Esophagus squamous epithelium (tissue), 5 donors: ENCODE data around the gene ADCY5. TPM values are rescaled to one million over a fixed set of nuclear protein-coding genes. Genes with fewer than 3 reads are reported as not detected.

ENCODE experiments used
- DNase-seq: peaks from one replicate; lab custom pipeline; 2025; lab: John Stamatoyannopoulos, UW
- H3K27ac ChIP-seq, 4 donors: fragments of 200-600 bp; sonication (generic); one replicate each; pipeline ENCODE4 v1.5.1; 2016 to 2019; ENCODE audit warnings: mild to moderate bottlenecking in 1 of 4
- H3K27me3 ChIP-seq, 4 donors: fragments of 200-600 bp; sonication (generic); 1 replicate in 3 of 4; 2 replicates in 1 of 4; pipeline versions ENCODE4 v1.5.1 to v1.6.0; 2017 to 2021; ENCODE audit warnings: antibody characterized with exemption in 1 of 4
- H3K36me3 ChIP-seq, 3 donors: fragments of 200-600 bp; sonication (generic); one replicate each; pipeline ENCODE4 v1.5.1; 2016 to 2019
- H3K4me1 ChIP-seq, 3 donors: fragments of 200-600 bp; sonication (generic); one replicate each; pipeline ENCODE4 v1.5.1; 2017 to 2019
- H3K4me3 ChIP-seq, 4 donors: fragments of 200-600 bp; sonication (generic); 1 replicate in 3 of 4; 2 replicates in 1 of 4; pipeline ENCODE4 v1.5.1; 2016 to 2019; ENCODE audit warnings: mild to moderate bottlenecking in 2 of 4, moderate library complexity in 1 of 4
- H3K9me3 ChIP-seq, 3 donors: fragments of 200-600 bp; sonication (generic); one replicate each; pipeline ENCODE4 v1.5.1; 2016 to 2019
- POLR2A ChIP-seq, 4 donors: fragments of 450-650 bp; IDR thresholded peaks; one replicate each; pipeline ENCODE4 v1.6.1; 2017; ENCODE audit warnings: antibody characterized with exemption in 4 of 4, mild to moderate bottlenecking in 4 of 4, moderate library complexity in 3 of 4
- WGBS, 2 donors: methylation state at CpG; one replicate each; pipeline ENCODE4 v1.1.5; 2018; 5-methylcytosine and 5-hydroxymethylcytosine counted together
- intact Hi-C: fragments of 100-400 bp; cut with DNase I; formaldehyde crosslinking; loops from one replicate; pipeline ENCODE4 v1.15.0; 2022
- total RNA-seq, 4 donors: library from RNA; depleted of rRNA; stranded (reverse); fragments of >200 nt; gene quantifications; one replicate each; pipeline ENCODE4 v1.1.0, GENCODE V29; 2016
- TF ChIP-seq, protein P1 (sequence below), 6 experiments: fragments of 450-650 bp in 4 of 6; fragments of 200-600 bp in 2 of 6; sonication (generic) in 2 of 6; IDR thresholded peaks; one replicate each; pipeline ENCODE4 v1.5.1; 2016 to 2019; ENCODE audit warnings: antibody characterized with exemption in 6 of 6, mild to moderate bottlenecking in 4 of 6, moderate library complexity in 4 of 6
- donor health status: DM: yes; HTN: yes; CAD: no.

Gene ADCY5
- total RNA-seq, 4 donors from 2014 or later, result 0.72 to 17.4 (median 5.3) TPM

GRCh38 chr3:123385499-123385898, 63.4 kb downstream of the ADCY5 start:
- H3K27ac ChIP-seq, result peak overlapping the region; percentile 39 to 86 (median 74)
- H3K4me3 ChIP-seq, result no peak overlapping the region
- TF ChIP-seq POLR2A (IDR thresholded peaks at IDR 0.05), result no peak
- TF ChIP-seq, protein P1, sequence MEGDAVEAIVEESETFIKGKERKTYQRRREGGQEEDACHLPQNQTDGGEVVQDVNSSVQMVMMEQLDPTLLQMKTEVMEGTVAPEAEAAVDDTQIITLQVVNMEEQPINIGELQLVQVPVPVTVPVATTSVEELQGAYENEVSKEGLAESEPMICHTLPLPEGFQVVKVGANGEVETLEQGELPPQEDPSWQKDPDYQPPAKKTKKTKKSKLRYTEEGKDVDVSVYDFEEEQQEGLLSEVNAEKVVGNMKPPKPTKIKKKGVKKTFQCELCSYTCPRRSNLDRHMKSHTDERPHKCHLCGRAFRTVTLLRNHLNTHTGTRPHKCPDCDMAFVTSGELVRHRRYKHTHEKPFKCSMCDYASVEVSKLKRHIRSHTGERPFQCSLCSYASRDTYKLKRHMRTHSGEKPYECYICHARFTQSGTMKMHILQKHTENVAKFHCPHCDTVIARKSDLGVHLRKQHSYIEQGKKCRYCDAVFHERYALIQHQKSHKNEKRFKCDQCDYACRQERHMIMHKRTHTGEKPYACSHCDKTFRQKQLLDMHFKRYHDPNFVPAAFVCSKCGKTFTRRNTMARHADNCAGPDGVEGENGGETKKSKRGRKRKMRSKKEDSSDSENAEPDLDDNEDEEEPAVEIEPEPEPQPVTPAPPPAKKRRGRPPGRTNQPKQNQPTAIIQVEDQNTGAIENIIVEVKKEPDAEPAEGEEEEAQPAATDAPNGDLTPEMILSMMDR (IDR thresholded peaks at IDR 0.05), result no peak
- no peaks in the 10 kb centered on the region for H3K9me3 ChIP-seq
- H3K36me3 ChIP-seq, result no peaks in the 10 kb centered on the region
- DNase-seq, result no peak
- intact Hi-C loops, result no loop called here
- no peaks in the 10 kb centered on the region for H3K27me3 ChIP-seq
- WGBS, 2 donors, result 77 to 79% methylated on average over 4 of the region's 4 CpGs
- peaks cover 0 to 71% (median 19%) of the 10 kb centered on the region in 3 donors for H3K4me1 ChIP-seq

- Histone ChIP-seq H3K27me3 (no peaks in the 10 kb centered on the region), H3K4me1 (peaks cover 0 to 68% (median 19%) of the 10 kb centered on the region in 3 donors), H3K4me3 (no peak overlapping the region), H3K27ac (peak overlapping the region; percentile 27 to 86 (median 74)), H3K9me3 (no peaks in the 10 kb centered on the region), H3K36me3 (no peaks in the 10 kb centered on the region)
- DNase-seq, result no peak
- intact Hi-C loops, result no loop called here
- WGBS, 2 donors, result 51 to 66% methylated on average over 5 of the region's 9 CpGs
- TF ChIP-seq, protein P1 (IDR thresholded peaks at IDR 0.05), result no peak
- peak in 1 of 4 donors; percentile 10 for TF ChIP-seq POLR2A (IDR thresholded peaks at IDR 0.05)
These were observed 63.9 kb downstream of the ADCY5 start for GRCh38 chr3:123385001-123385401.

DNA sequence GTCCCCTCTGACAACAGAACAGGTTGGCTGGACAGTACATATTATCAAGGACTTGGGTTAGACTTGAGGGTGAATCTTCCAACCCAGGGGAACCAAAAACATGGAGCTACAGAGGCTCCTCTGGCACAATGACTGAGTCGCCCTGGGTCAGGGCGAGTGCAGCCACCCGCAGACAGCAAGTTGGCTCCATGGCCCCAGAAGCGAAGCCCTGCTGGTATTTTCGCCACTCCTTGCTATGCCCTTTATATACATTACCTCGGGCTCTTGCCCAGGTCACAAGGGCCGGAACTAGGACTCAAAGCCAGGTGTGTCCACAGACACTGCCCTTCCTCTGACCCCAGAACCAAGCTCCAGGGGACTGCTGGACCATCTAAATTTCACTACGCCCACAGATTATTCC, 64.6 kb downstream of the ADCY5 start:
- WGBS, 2 donors, result 64 to 91% methylated on average over 2 to 8 of the region's 8 CpGs
- intact Hi-C loops, result no loop called here
- Histone ChIP-seq H3K4me1 (peaks cover 0 to 61% (median 19%) of the 10 kb centered on the region in 3 donors), H3K4me3 (no peak overlapping the region), H3K27ac (peak overlapping the region; percentile 27 to 86 (median 74)), H3K9me3 (no peaks in the 10 kb centered on the region), H3K27me3 (no peaks in the 10 kb centered on the region), H3K36me3 (no peaks in the 10 kb centered on the region)
- no peak for TF ChIP-seq POLR2A (IDR thresholded peaks at IDR 0.05)
- TF ChIP-seq, protein P1 (IDR thresholded peaks at IDR 0.05), result no peak
- no peak for DNase-seq

DNA sequence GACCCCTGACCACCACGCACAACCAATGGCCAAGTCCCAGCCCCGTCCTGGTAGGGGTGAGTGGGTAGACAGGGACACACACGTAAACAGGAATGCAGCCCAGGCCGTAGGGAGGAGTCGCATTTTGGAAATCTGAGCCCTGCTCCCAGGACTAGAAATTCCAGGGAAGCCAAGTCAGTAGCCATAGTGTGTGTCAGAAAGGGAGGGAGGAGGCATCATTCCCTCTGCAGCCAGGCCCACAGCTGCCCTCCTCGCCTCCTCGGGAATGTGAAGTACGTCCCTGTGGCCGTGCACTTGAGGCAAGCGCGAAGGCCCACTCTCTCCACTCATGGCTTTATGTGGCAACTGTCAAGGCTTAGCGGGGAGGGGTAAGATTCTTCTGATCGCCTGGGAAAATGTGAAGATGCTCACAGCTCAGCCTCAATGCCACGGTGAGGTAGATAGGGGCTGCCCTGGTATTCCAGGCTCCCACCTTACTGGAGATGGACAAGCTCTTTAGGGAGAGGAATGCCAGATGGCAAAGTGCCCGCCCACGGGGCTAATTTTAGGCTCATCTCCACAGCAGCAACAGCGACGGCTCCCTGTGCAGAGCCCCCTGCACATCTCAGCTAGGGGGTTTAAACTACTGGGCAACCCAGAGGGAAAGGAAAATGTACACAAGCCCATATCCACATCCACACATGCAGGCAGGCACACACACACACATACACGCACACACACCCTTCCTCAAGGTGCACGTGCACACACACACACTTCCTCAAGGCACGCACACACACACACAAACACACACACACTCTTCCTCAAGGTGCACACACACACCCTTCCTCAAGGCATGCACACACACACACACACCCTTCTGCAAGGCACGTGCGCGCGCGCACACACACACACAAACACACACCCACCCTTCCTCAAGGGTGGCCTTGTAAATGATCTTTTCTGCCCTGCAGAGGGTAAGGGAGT, 65.5 kb downstream of the ADCY5 start:
- intact Hi-C loops, result no loop called here

More for the DNA sequence above, 65.5 kb downstream of the ADCY5 start:
- WGBS, 2 donors, result 69 to 76% methylated on average over 16 to 20 of the region's 26 CpGs
- no peak for DNase-seq
- no peaks in the 10 kb centered on the region for H3K27me3 ChIP-seq
- peak overlapping the region in 3 of 4 donors; percentile 71 to 86 (median 77) for H3K27ac ChIP-seq
- no peaks in the 10 kb centered on the region for H3K36me3 ChIP-seq
- no peak for TF ChIP-seq POLR2A (IDR thresholded peaks at IDR 0.05)
- TF ChIP-seq, protein P1 (IDR thresholded peaks at IDR 0.05), result no peak
- H3K4me3 ChIP-seq, result no peak overlapping the region
- H3K9me3 ChIP-seq, result no peaks in the 10 kb centered on the region
- peaks cover 0 to 52% (median 19%) of the 10 kb centered on the region in 3 donors for H3K4me1 ChIP-seq
